Smooth muscle cell (in vitro differentiated cells): ENCODE data around the gene TP53AIP1. TPM values are rescaled to one million over a fixed set of nuclear protein-coding genes. Genes with fewer than 3 reads are reported as not detected.

Experiments
- DNase-seq: peaks from one replicate; lab custom pipeline; 2025; ENCODE audit not compliant: unreplicated experiment; lab: John Stamatoyannopoulos, UW
- H2AFZ ChIP-seq: fragments of 200-600 bp; sonication (generic); 2 replicates; pipeline ENCODE4 v1.6.0; 2016; ENCODE audit warnings: antibody characterized with exemption, low read depth, mild to moderate bottlenecking
- H3F3A ChIP-seq: fragments of 200-600 bp; sonication (generic); 2 replicates; pipeline ENCODE4 v1.6.0; 2017; ENCODE audit warnings: antibody characterized with exemption, low read depth
- H3K27ac ChIP-seq: fragments of 200-600 bp; sonication (generic); 2 replicates; pipeline ENCODE4 v1.5.1; 2016; ENCODE audit warnings: low read depth, mild to moderate bottlenecking
- H3K27me3 ChIP-seq: fragments of 200-600 bp; sonication (generic); 2 replicates; pipeline ENCODE4 v1.6.1; 2016; ENCODE audit warnings: low read depth, mild to moderate bottlenecking
- H3K36me3 ChIP-seq: fragments of 200-600 bp; sonication (generic); 2 replicates; pipeline ENCODE4 v1.5.1; 2016; ENCODE audit warnings: low read depth
- H3K4me1 ChIP-seq: fragments of 200-600 bp; sonication (generic); 2 replicates; pipeline ENCODE4 v1.5.1; 2016; ENCODE audit warnings: low read depth
- H3K4me2 ChIP-seq: fragments of 200-600 bp; sonication (generic); 2 replicates; pipeline ENCODE4 v1.6.0; 2016; ENCODE audit warnings: mild to moderate bottlenecking
- H3K4me3 ChIP-seq: fragments of 200-600 bp; sonication (generic); 2 replicates; pipeline ENCODE4 v1.5.1; 2016; ENCODE audit warnings: mild to moderate bottlenecking
- H3K79me2 ChIP-seq: fragments of 200-600 bp; sonication (generic); 2 replicates; pipeline ENCODE4 v1.6.0; 2016; ENCODE audit warnings: low read depth, mild to moderate bottlenecking
- H3K9ac ChIP-seq: fragments of 200-600 bp; sonication (generic); 2 replicates; pipeline ENCODE4 v1.6.0; 2016; ENCODE audit warnings: low read depth
- H3K9me3 ChIP-seq: fragments of 200-600 bp; sonication (generic); replicated peaks from 2 replicates; pipeline ENCODE4 v1.5.1; 2016; ENCODE audit warnings: low read depth
- H4K20me1 ChIP-seq: fragments of 200-600 bp; sonication (generic); 2 replicates; pipeline ENCODE4 v1.6.0; 2016; ENCODE audit warnings: low read depth
- CTCF ChIP-seq: fragments of 200-600 bp; sonication (generic); IDR thresholded peaks from 2 replicates; pipeline ENCODE4 v1.5.1; 2017; ENCODE audit warnings: borderline replicate concordance, mild to moderate bottlenecking, antibody characterized with exemption; ENCODE audit not compliant: insufficient read depth, poor library complexity, severe bottlenecking
- WGBS: methylation state at CpG from one replicate; pipeline ENCODE4 v1.1.7; 2016; ENCODE audit warnings: low lambda C conversion rate; 5-methylcytosine and 5-hydroxymethylcytosine counted together
- polyA plus RNA-seq: library from polyadenylated mRNA; unstranded; fragments of >200 nt; fragmentation: Nextera tagmentation; extraction: Ambion mirVana; gene quantifications from 2 replicates; pipeline ENCODE4 v1.2.1, GENCODE V29; 2016
- total RNA-seq: library from RNA; depleted of rRNA; stranded (reverse); fragments of >200 nt; gene quantifications from 2 replicates; pipeline ENCODE4 v1.2.3, GENCODE V29; 2014

The TP53AIP1 gene
- total and polyA plus RNA-seq, 2 experiments from 2014 or later: 0.38 to 0.81 TPM

GRCh38 chr11:128911701-128912100 lies 31.0 kb downstream of the TP53AIP1 start:
- H3K27ac ChIP-seq: no peak overlapping the region
- H3K4me2 ChIP-seq: no peak overlapping the region
- H3K79me2 ChIP-seq: no peaks in the 10 kb centered on the region
- H3K9ac ChIP-seq: no peak overlapping the region
- no peak overlapping the region for H3K4me3 ChIP-seq
- H3F3A ChIP-seq: peaks cover 13% of the 10 kb centered on the region
- WGBS: 94% methylated on average over 18 of the region's 18 CpGs
- H4K20me1 ChIP-seq: no peaks in the 10 kb centered on the region
- peaks cover 5% of the 10 kb centered on the region for H3K27me3 ChIP-seq
- H3K36me3 ChIP-seq: no peaks in the 10 kb centered on the region
- no peaks in the 10 kb centered on the region for H3K9me3 ChIP-seq
- no peak for TF ChIP-seq CTCF
- DNase-seq: no peak
- H3K4me1 ChIP-seq: peaks cover 5% of the 10 kb centered on the region
- H2AFZ ChIP-seq: no peak overlapping the region

GRCh38 chr11:128911239-128911638 lies 31.4 kb downstream of the TP53AIP1 start:
- H2AFZ ChIP-seq: no peak overlapping the region
- H3K9me3 ChIP-seq: no peaks in the 10 kb centered on the region
- H3K4me2 ChIP-seq: no peak overlapping the region
- no peak overlapping the region for H3K27ac ChIP-seq
- no peak for TF ChIP-seq CTCF
- H3K4me1 ChIP-seq: peaks cover 5% of the 10 kb centered on the region
- no peak overlapping the region for H3K4me3 ChIP-seq
- 97% methylated on average over 17 of the region's 17 CpGs for WGBS
- peaks cover 13% of the 10 kb centered on the region for H3F3A ChIP-seq
- peaks cover 5% of the 10 kb centered on the region for H3K27me3 ChIP-seq
- no peaks in the 10 kb centered on the region for H3K79me2 ChIP-seq
- no peak overlapping the region for H3K9ac ChIP-seq
- no peaks in the 10 kb centered on the region for H4K20me1 ChIP-seq
- no peak for DNase-seq
- H3K36me3 ChIP-seq: no peaks in the 10 kb centered on the region

- no peak overlapping the region for H2AFZ ChIP-seq
- peaks cover 5% of the 10 kb centered on the region for H3K4me1 ChIP-seq
- no peak overlapping the region for H3K27ac ChIP-seq
- no peaks in the 10 kb centered on the region for H3K9me3 ChIP-seq
- no peak overlapping the region for H3K4me2 ChIP-seq
- WGBS: 78% methylated on average over 3 of the region's 3 CpGs
- no peak overlapping the region for H3K9ac ChIP-seq
- no peak for TF ChIP-seq CTCF
- no peaks in the 10 kb centered on the region for H3K36me3 ChIP-seq
- H3K79me2 ChIP-seq: no peaks in the 10 kb centered on the region
- peaks cover 5% of the 10 kb centered on the region for H3K27me3 ChIP-seq
- no peak overlapping the region for H3K4me3 ChIP-seq
- H3F3A ChIP-seq: peaks cover 13% of the 10 kb centered on the region
- no peaks in the 10 kb centered on the region for H4K20me1 ChIP-seq
- DNase-seq: no peak
Observed at GRCh38 chr11:128910576-128910975, 32.1 kb downstream of the TP53AIP1 start.

- peaks cover 5% of the 10 kb centered on the region for H3K27me3 ChIP-seq
- TF ChIP-seq CTCF: no peak
- peaks cover 13% of the 10 kb centered on the region for H3K4me1 ChIP-seq
- 81% methylated on average over 8 of the region's 8 CpGs for WGBS
- H3K27ac ChIP-seq: no peak overlapping the region
- H3F3A ChIP-seq: peaks cover 13% of the 10 kb centered on the region
- H3K36me3 ChIP-seq: no peaks in the 10 kb centered on the region
- H3K4me3 ChIP-seq: no peak overlapping the region
- no peaks in the 10 kb centered on the region for H4K20me1 ChIP-seq
- H3K9me3 ChIP-seq: no peaks in the 10 kb centered on the region
- no peaks in the 10 kb centered on the region for H3K79me2 ChIP-seq
- no peak for DNase-seq
- H3K4me2 ChIP-seq: peak overlapping the region; percentile 71
- H3K9ac ChIP-seq: no peak overlapping the region
- H2AFZ ChIP-seq: no peak overlapping the region
Observed at GRCh38 chr11:128909438-128910125, 33.1 kb downstream of the TP53AIP1 start.
